GM18507 (cell line): ENCODE measurements around the gene GAB1.
"Not testable (repeated sequence)": the region's sequence is repeated elsewhere in the genome, so short reads cannot be mapped to it uniquely, and the experiment has no call there.

ENCODE experiments used
- DNase-seq: peaks from one replicate; pipeline ENCODE4 v3.0.0; 2011; ENCODE audit warnings: low read depth; ENCODE audit not compliant: insufficient read length; ENCODE audit errors: extremely low spot score
- FAIRE-seq: peaks from 2 replicates; lab custom pipeline; 2011; peaks lifted over from hg19 to GRCh38; lab: Jason Lieb, UNC

GAB1 gene

DNA sequence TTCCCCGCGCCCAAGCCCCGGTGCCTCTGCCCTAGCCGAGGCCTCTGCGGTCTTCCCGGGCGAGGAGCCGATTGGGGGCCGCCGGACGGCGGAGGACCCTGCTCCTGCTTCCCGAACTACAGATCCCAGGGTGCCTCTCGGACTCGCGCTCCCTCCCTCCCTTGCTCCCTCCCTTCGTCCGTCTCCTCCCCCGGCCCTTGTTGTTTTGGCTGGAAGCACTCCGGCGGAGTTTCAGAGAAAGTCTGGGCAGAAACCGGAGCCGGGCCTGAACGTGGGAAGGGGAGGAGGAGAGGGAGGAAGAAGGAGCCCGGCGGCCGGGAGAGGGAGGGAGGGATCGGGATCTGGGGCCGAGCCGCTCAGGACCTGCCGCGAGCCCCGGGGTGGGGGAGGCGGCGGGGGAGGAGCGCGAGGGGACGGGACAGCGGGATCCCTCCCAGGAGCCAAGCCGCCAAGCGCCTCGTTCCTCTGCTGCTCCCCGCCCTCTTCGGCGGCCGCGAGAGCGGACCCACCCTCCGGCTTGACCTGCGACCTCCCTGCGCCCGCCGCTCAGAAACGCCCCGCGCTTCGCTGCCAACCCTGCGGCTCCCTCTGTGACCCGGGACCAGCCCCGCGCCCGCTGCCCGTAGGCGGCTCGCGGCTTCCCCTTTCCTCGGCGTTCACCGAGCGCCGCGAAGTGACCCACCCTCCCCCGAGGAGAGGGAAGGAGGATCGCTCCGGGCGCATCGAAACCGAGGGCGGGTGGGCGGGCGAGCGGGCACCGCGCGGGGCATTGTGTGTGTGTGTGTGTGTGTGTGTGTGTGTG lies 496 bp upstream of the GAB1 start:
- FAIRE-seq (peak; percentile 68), DNase-seq (peak; percentile 33)

DNA sequence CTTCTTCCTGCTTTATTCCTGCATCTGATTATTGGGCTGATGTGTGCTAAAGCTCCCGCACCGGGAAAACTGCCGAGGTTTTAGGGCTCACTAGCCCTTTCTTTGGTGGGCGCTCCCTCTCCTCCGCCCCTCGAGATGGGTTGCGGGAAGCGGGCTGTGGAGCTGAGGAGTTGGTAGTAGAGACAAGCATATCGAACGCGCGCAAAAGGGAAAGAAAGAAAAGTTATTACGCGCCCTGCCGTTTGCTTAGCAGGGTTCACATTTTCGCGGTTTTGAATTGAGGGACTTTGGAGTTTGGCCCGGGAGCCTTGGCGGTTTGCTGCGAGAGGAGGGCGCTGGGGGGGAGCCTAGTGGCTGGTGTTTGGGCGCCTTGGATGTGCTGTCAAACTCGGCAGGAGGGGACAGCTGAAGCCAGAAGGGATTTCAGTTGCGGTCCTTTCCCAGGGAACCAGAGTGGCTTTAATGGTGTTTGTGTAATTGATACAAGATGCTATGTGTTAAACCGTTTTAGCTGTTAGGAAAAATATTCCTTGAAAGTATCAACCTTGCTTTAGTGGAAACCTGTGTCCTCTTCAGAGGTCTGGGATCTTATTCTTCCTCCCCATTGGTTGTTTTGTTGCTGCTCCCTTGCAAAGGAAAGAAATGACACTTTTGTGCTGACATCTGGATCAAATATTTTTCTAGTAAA lies 1.1 kb downstream of the GAB1 start:
- FAIRE-seq (peak; percentile 53), DNase-seq (no peak)

DNA sequence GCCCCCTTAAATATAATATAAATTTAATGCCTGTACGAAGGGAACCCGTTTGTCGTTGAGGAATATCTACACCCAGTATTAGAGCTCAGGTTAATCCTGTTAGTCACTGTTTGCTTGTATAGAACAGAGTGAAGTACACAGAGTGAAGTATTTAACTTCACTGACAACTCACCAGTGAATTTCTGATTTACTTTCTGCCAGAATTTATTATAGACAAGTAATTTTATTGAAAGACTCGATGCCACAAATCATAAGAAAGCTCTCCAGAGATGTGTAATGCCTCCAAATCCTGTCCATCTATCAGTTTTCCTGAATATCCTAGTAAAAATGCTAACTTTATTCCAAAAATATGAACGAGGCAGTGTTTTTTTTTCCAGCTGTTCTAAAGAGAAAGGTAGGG lies 1.6 kb downstream of the GAB1 start:
- DNase-seq (no peak), FAIRE-seq (no peak)

DNA sequence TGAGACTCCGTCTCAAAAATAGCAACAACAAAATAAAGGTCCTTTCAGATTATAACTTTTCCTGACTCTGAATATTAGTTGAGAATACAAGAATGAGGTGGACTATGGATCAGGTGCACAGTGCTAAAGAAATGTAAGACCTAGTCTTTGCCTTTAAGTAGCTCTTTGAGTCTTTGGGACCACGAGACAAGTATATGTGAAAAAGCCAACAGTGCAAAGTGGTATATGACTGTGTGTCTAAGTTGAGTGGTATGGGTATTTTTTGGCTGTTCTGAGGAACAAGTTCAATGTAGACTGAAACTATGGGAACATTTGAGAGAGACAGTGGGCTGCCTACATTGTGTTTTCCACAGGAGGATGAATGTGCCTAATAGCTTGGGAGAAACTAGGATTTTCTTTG lies 2.8 kb downstream of the GAB1 start:
- DNase-seq (no peak), FAIRE-seq (no peak)

DNA sequence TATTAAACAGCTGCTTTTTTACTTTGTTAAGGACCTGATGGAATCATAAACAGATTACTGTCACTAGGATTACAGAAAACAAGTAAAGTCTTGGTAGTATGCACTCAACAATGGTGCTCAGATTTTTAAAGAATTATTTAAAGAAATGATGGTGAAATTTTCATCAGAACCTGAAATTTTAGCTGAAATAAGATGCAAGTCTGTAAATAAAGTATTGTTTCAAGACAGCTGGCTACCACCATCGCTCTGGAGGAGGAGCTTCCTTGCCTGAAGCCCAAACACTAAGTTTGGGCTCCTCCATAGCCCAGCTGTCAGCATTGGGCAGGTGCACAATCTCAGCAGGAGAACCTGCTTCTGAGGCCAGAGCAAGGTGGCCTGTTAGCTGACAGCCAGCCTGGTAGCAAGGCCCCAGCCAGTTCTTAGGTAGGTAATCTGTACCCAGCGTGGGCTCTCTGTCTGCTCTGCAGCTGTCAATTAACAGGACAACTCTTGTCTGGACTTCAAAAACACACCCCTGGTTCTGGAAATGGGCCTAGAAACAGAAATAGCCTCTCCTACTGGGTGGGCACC lies 4.6 kb downstream of the GAB1 start:
- no peak for FAIRE-seq
- DNase-seq: no peak

DNA sequence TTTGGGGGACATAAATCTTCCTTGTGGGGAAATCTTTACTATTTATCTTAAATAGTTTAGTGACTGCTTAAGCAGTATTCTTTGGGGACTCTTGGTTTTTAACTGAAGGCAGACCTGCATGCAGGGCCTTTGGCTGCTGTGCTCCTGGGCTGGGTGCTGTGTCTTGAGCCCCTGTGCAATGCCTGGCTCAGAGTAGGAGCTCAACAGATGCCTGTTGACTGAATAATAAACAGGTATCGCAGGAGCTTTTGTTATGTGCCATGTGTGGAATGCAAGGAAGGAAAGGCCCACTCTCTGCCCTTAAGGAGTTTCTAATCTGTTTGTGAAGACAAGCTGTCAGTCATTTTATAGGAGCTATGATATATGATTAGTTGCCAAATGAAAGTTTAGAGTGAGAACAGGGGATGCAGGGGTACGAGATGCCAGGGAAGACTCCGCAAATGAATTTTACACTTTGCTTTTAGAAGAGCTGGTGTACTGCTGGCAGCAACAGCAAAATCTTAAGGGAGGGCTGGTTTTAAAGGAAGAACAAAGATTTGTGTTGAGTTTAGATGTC lies 6.7 kb downstream of the GAB1 start:
- DNase-seq (no peak), FAIRE-seq (no peak)

DNA sequence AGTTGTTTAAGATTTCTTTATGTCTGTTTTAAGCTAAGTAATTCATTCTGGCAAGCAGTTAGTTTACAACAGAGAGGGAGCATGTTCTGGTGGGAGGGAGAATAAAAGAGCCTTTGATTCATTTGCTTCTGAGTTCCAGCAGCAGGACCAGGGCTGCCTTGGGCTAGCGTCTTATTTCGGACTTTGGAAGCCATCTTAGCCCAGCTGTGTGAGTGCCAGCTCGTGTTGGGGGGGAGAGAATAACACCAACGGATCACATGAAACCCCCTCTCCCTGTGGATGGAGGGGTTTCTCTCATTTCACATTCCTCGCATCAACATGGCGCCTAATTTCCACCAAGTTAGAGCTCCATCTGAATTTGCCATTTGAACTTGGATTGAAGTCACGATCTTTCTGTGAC lies 7.4 kb downstream of the GAB1 start:
- FAIRE-seq (no peak), DNase-seq (no peak)

DNA sequence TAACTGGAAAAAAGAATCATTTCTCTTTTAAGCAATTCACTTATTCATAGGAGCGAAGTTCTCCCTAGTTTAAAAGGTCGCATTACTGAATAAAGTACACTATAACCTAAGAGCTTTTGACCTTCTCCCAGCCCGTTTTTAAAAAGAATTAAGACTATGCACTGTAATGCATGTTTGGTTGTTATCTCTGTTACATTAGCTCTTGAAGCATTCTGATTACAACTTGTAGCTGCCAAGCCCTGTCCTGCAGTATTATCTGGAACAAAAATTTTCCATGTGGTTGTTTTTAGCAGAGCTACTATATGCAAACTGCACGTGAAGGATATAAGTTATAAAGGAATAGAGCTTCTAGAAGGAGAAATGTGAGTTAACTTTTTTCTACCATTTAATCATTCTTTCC lies 8.1 kb downstream of the GAB1 start:
- FAIRE-seq: no peak
- no peak for DNase-seq

DNA sequence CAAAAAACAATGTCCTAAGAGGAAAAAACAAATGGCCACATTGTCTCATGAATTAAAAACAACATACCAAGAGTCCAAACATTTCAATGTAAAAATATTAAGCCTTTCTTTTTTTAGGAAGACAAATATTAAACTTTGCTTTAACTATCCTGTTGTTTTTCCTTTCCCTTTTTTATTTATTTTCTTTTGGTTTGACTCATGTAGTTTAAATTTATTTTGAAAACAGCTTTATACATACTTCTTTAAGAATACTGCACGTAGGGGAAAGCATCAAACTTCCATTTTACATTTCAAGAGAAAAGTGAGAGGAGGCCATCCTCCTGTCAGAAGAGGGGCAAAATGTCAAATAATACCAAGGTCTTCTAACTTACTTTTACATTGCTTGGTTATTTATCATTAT lies 8.7 kb downstream of the GAB1 start:
- FAIRE-seq: no peak
- DNase-seq: no peak

DNA sequence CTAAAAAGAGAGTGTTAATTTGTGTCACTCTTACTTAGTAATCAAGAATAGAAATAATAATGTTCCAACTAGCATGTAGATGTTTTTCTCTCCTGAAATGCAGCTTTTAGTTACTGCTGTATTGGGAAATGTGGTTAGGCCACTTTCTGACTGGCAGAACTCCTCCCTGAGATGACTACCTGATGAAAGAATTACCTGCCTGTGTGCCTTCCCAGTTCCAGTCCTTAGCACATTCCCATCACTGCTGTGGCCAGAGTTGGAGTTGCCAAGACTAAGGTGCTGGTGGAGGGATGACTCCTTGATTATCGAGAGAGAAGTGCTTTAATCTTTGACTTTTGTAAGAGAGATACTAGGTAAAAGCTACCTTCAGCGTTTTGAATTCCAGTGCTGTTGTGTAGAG lies 9.5 kb downstream of the GAB1 start:
- FAIRE-seq: no peak
- DNase-seq: no peak

DNA sequence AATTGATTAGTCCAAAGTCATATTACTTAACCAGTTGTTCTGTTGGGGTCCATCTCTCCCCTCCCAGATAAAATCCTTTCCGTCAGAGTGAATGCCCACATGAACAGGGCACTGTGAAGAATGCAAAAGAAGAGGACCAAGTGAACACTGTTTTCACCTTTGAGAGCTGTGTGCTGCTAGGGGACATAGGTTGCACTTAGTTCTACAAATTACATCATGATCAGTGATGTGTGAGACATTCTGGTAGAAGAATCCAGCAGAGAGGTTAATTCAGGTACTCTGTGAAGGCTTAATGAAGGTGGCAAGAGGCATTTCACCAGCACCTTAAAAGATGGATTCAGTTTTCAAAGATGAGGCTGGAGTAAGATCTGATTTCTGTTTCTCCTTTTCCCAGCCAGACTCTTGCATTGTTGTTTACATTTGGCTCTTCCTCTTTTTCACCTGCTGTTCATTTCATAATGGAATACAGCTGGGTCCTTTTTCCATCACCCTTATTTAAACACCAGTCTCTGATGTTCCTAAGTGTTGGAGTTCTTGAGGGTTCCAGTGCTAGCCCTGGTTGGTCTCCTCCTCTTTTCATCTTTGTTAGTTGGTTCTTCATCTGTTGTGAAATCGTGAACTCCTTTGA lies 10.9 kb downstream of the GAB1 start:
- DNase-seq: no peak
- FAIRE-seq: no peak

DNA sequence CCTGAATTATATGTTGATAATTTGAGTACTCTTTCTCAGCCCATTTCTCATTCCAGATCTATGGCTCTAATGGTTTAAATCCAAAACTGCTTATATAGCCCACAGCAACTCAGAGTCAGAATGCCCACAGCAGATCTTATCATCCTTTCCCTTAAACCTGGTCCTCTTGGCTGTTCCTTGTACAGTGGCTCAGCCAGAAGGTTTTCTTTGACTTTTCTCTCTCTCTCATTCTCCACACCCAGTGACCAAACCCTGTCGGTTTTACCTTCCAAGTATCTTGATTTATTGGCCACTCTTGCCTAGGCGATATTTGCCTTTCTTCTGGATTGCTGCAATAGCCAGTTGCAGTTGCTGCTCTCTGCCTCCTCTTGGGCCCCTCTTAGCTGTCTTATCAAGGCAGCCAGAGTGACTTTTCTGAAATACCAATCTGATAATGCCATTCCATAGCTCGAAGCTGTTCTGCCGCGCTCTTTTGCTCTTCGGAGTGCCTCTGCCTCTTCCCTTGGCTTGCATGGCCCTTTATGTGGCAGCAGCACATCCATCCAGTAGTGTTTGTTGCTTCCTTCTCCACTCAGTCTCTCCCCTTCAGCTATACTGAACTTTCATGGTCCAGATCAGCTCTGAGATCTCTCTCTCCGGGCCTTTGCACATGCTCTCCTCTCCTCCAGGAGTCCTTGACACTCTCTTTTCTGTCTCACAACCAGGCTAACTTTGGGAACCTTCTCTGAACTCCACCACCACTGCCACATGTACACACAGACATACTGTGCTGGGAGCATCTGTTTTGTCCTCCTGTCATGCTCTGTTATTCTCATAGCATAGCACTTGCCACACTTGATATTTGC lies 11.8 kb downstream of the GAB1 start:
- DNase-seq (no peak), FAIRE-seq (no peak)

DNA sequence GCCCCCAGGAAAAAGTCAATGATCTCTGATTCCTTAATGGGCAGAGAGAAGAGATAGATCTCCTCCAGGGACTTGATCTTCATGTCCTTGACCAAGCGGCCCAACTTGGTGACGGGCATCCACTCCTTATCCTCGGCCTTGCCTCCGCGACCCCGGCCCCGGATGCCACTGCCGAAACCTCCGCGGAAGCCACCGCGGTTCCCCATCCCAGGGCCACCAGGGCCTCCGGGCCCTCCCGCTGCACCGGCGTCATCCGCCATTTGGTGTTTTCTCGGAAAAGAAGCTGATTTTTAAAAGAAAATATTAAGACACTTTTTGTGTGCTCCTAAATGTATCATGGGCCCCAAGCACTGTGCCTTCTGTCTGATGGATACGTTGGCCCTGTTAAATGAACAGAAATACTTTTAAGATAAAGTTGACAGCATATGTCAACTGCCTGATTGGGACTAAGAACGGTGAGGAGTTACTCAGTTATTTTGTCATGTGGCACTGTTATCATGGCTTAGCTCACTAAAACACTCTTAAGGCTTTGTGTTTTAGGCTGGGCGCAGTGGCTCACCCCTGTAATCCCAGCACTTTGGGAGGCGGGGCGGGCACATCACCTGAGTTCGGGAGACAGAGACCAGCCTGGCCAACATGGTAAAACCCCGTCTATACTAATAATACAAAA lies 13.3 kb downstream of the GAB1 start:
- not testable (repeated sequence) for DNase-seq, FAIRE-seq

DNA sequence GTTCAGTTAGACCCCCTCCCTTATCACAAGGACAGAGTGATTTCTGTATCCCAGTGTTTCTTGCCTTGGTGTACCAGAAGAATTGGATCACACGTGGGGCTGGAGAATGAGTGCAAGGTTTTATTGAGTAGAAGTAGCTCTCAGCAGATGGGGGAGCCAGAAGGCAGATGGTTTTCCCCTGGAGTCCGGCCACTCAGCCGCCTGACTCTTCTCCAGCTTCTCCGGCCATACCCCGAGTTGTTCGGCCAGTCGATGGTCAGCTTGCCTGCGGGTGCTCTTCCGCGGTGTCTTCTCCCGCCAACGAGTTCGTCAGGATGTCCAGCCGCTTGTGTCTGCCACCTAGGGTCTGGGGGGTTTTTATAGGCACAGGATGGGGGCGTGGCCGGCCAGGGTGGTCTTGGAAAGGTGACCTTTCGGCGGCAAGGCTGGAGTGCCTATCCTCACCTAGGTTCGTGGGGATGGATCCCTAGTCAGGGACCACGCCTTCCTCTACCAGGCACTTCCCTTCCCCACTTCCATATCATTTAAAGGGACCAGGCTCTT lies 14.5 kb downstream of the GAB1 start:
- DNase-seq (no peak), FAIRE-seq (no peak)

DNA sequence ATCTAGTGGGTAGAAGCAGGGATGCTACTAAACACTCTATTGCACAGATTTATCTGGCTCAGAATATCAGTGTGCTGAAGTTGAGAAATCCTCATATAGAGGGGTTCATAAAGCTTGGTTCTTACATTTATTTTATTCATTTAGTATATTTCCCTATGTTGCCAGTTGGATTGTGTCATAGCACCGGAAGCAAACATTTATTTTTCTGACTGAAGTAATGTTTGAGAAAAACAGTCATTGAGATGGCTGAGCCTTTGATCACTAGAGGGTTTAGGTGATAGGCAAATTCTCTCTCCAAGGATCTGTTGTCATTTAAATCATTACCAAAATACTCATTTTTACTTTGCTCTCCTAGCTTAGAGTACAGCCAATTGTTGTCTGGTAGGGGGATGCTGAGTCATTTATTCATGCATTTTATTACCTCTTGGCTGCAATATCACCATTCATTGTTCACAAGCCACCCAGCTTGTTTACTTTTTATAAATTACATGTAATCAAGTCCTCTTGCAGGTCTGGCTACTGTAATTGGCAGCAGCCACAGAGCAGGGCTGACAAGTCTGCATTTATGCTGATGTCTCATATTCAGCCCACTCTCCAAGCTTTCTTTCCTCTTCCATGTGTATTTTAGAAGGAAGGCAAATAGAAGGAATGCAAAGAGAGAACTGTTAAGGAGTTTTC lies 15.2 kb downstream of the GAB1 start:
- FAIRE-seq: no peak
- no peak for DNase-seq

DNA sequence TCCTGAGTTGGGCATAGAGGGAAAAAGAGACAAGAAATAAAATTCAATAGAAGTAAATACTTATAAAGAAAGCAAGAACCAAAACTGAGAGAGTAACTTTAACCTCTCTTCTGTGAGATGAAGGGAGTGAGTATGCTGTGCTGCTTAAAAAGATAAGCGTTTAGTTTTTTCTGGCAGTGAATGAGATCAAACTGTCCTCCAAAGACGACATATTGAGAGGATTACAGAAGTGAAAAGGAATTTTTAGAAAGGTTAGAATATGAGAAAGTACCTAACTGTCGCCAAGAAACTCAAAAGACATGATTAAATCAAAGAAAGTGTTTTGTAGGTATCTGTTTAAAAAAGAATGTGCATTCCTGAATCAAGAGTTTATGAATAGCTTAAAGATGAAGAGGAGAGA lies 16.0 kb downstream of the GAB1 start:
- FAIRE-seq (no peak), DNase-seq (no peak)

DNA sequence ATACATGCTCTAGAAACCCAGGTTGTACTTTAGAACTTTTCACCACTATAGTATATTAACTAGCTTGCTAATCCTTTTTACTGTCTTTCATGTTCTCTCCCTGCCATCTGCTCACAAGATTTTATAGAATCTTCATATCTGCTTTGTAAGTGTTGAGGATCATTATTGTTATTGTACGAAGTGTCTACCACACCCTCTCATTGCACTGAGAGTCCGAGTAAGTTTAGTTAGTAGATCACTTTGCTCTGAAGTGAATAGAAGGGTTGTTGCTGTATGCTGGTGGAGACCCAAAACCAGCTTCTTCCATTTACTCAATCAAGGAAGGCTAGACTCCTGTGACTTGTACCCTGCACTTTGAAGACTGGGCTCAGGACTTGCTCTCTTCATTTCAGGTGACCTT lies 17.1 kb downstream of the GAB1 start:
- FAIRE-seq: no peak
- DNase-seq: no peak

DNA sequence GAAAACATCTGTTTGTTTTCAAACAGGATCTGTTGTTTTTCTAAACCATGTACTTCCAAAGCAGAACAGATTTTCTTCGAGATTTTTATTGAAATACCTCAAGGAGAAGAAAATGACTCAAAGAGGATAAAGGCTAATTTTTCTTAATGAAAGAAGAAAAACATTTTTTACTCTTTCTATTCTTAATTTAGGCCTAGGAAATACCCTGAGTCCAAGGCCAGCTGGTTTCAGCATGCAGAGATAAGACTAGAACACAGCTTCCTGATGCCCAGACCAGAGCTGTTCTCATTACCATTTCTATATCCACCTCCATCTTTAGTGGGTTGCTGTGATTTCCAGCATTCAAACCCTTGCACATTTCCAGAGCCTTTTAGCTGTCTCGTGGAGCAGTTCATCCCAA lies 18.3 kb downstream of the GAB1 start:
- FAIRE-seq (peak; percentile 9), DNase-seq (no peak)
